CD14-positive monocyte (primary cell): ENCODE measurements around the gene SEMA4G. TPM values are rescaled to one million over a fixed set of nuclear protein-coding genes. Genes with fewer than 3 reads are reported as not detected.

Experiments used
- DNase-seq, 3 donors: peaks; one replicate each; pipeline ENCODE4 v3.0.0-alpha.2; 2011 to 2022
- H2AFZ ChIP-seq: 2 replicates; pipeline ENCODE4 v1.6.0; 2012; ENCODE audit warnings: mild to moderate bottlenecking, low read depth, low read length, inconsistent platforms; ENCODE audit not compliant: insufficient read depth, poor library complexity, severe bottlenecking
- H3K27ac ChIP-seq, 2 donors: 1 replicate in 1 of 2; 2 replicates in 1 of 2; pipeline ENCODE4 v1.5.1; 2012 to 2013; ENCODE audit warnings: low read length in 2 of 2, control low read depth in 1 of 2, inconsistent platforms in 1 of 2, low read depth in 1 of 2, mild to moderate bottlenecking in 1 of 2
- H3K27me3 ChIP-seq, 2 donors: one replicate each; pipeline versions ENCODE4 v1.6.0 to v1.6.1; 2011 to 2013; ENCODE audit warnings: low read length in 2 of 2; ENCODE audit not compliant: control insufficient read depth in 2 of 2, insufficient read depth in 2 of 2
- H3K36me3 ChIP-seq, 2 donors: replicated peaks in 1 of 2; 1 replicate in 1 of 2; 2 replicates in 1 of 2; pipeline versions ENCODE4 v1.5.1 to v1.6.1; 2012 to 2013; ENCODE audit warnings: low read length in 2 of 2, control low read depth in 1 of 2, inconsistent platforms in 1 of 2, mild to moderate bottlenecking in 1 of 2; ENCODE audit not compliant: insufficient read depth in 2 of 2, control insufficient read depth in 1 of 2
- H3K4me1 ChIP-seq, 2 donors: 1 replicate in 1 of 2; 2 replicates in 1 of 2; pipeline versions ENCODE4 v1.5.1 to v1.6.1; 2012 to 2013; ENCODE audit warnings: low read length in 2 of 2, control low read depth in 1 of 2, inconsistent platforms in 1 of 2, mild to moderate bottlenecking in 1 of 2, moderate library complexity in 1 of 2; ENCODE audit not compliant: insufficient read depth in 2 of 2, control insufficient read depth in 1 of 2
- H3K4me2 ChIP-seq: replicated peaks from 2 replicates; pipeline ENCODE3; 2012; ENCODE audit warnings: low read length, moderate library complexity, mild to moderate bottlenecking; ENCODE audit not compliant: poor library complexity, severe bottlenecking; ENCODE audit errors: extremely low read depth
- H3K4me3 ChIP-seq, 3 experiments: fragments of 200-600 bp in 1 of 3; sonication (generic) in 1 of 3; replicated peaks in 1 of 3; 1 replicate in 2 of 3; 2 replicates in 1 of 3; pipeline ENCODE4 v1.5.1; 2011 to 2013; ENCODE audit warnings: low read length in 3 of 3, mild to moderate bottlenecking in 3 of 3, control low read depth in 2 of 3, low read depth in 2 of 3, inconsistent platforms in 1 of 3, moderate library complexity in 1 of 3
- H3K79me2 ChIP-seq: 2 replicates; pipeline ENCODE4 v1.6.0; 2012; ENCODE audit warnings: mild to moderate bottlenecking, control low read depth, inconsistent platforms, low read length, moderate library complexity; ENCODE audit not compliant: insufficient read depth
- H3K9ac ChIP-seq: 2 replicates; pipeline ENCODE4 v1.6.0; 2017; ENCODE audit warnings: low read length, mild to moderate bottlenecking; ENCODE audit not compliant: insufficient read depth, poor library complexity, severe bottlenecking
- H3K9me3 ChIP-seq, 2 donors: replicated peaks in 1 of 2; 1 replicate in 1 of 2; 2 replicates in 1 of 2; pipeline versions ENCODE4 v1.5.1 to v1.6.1; 2012 to 2013; ENCODE audit warnings: low read length in 2 of 2, control low read depth in 1 of 2; ENCODE audit not compliant: control insufficient read depth in 1 of 2, insufficient read depth in 1 of 2
- H4K20me1 ChIP-seq: 2 replicates; pipeline ENCODE4 v1.6.0; 2012; ENCODE audit warnings: mild to moderate bottlenecking, low read length, control low read depth, moderate library complexity; ENCODE audit not compliant: insufficient read depth
- H3K27ac Mint-ChIP-seq, 7 donors: one replicate each; pipeline ENCODE4 v1.8.0; 2020; ENCODE audit warnings: mild to moderate bottlenecking in 7 of 7, mixed read lengths in 7 of 7, moderate library complexity in 6 of 7, inconsistent platforms in 2 of 7
- H3K27me3 Mint-ChIP-seq, 3 donors: one replicate each; pipeline ENCODE4 v1.8.0; 2021 to 2022; ENCODE audit warnings: low read depth in 3 of 3, mild to moderate bottlenecking in 3 of 3, mixed read lengths in 3 of 3, moderate library complexity in 3 of 3, inconsistent platforms in 1 of 3
- H3K36me3 Mint-ChIP-seq, 2 donors: one replicate each; pipeline ENCODE4 v1.8.0; 2020; ENCODE audit warnings: mixed read lengths in 2 of 2, inconsistent platforms in 1 of 2, mild to moderate bottlenecking in 1 of 2
- H3K4me1 Mint-ChIP-seq: one replicate; pipeline ENCODE4 v1.8.0; 2020; ENCODE audit warnings: mild to moderate bottlenecking, mixed read lengths
- H3K4me3 Mint-ChIP-seq, 2 donors: one replicate each; pipeline ENCODE4 v1.8.0; 2020; ENCODE audit warnings: mild to moderate bottlenecking in 2 of 2, mixed read lengths in 2 of 2, moderate library complexity in 1 of 2
- H3K9me3 Mint-ChIP-seq, 7 donors: one replicate each; pipeline ENCODE4 v1.8.0; 2020 to 2022; ENCODE audit warnings: mixed read lengths in 7 of 7, mild to moderate bottlenecking in 6 of 7, moderate library complexity in 6 of 7, inconsistent platforms in 2 of 7
- CTCF ChIP-seq: fragments of 200-600 bp; IDR thresholded peaks from one replicate; pipeline ENCODE4 v1.8.0; 2022; ENCODE audit warnings: antibody characterized with exemption, mild to moderate bottlenecking
- WGBS: methylation state at CpG from one replicate; pipeline ENCODE4 v1.1.5; 2013; ENCODE audit warnings: missing lambda C conversion rate; ENCODE audit not compliant: insufficient coverage; 5-methylcytosine and 5-hydroxymethylcytosine counted together
- intact Hi-C, 2 donors: fragments of 100-400 bp; cut with micrococcal nuclease; formaldehyde crosslinking; loops; one replicate each; pipeline versions ENCODE4 v1.15.0 to v1.15.1; 2023
- polyA plus RNA-seq, 3 donors: library from polyadenylated mRNA; depleted of rRNA in 1 of 3; unstranded in 2 of 3; stranded (reverse) in 1 of 3; fragments of 300-500 nt in 2 of 3; fragments of >200 nt in 1 of 3; fragmentation: Illumina TruSeq in 2 of 3; gene quantifications; 1 replicate in 2 of 3; 2 replicates in 1 of 3; pipeline ENCODE4 v1.2.3, GENCODE V29; 2012 to 2021

Gene SEMA4G
- polyA plus RNA-seq, 3 donors = 0.24 TPM; not detected in 2

GRCh38 chr10:100998991-100999741, 29.9 kb downstream of the SEMA4G start:
- H3K36me3 ChIP-seq = no peaks in the 10 kb centered on the region
- TF ChIP-seq CTCF = peak; percentile 99
- Mint-ChIP-seq H3K27ac (peak overlapping the region in 5 of 7 donors; percentile 24 to 90 (median 83)), H3K27me3 (peaks cover 0 to 5% (median 4%) of the 10 kb centered on the region in 3 donors), H3K9me3 (no peaks in the 10 kb centered on the region), H3K4me1 (peaks cover 39% of the 10 kb centered on the region), H3K36me3 (peaks cover 0 to 6% of the 10 kb centered on the region in 2 donors), H3K4me3 (peak overlapping the region; percentile 95 to 98)
- H3K79me2 ChIP-seq = peaks cover 5% of the 10 kb centered on the region
- peak overlapping the region; percentile 85 for H3K4me2 ChIP-seq
- H3K27ac ChIP-seq = peak overlapping the region; percentile 10 to 81
- DNase-seq = peak; percentile 61 to 71 (median 70)
- H3K4me3 ChIP-seq = peak overlapping the region; percentile 74 to 92 (median 88)
- peak overlapping the region; percentile 94 for H2AFZ ChIP-seq
- WGBS = under 1% methylated on average over 83 of the region's 83 CpGs
- H3K4me1 ChIP-seq = peaks cover 35 to 52% of the 10 kb centered on the region in 2 donors
- H3K27me3 ChIP-seq = no peaks in the 10 kb centered on the region
- no peaks in the 10 kb centered on the region for H4K20me1 ChIP-seq
- intact Hi-C loops = no loop called here
- peak overlapping the region; percentile 86 for H3K9ac ChIP-seq
- no peaks in the 10 kb centered on the region for H3K9me3 ChIP-seq

- H3K36me3 Mint-ChIP-seq = peaks cover 0 to 6% of the 10 kb centered on the region in 2 donors
- under 1% methylated on average over 41 of the region's 44 CpGs for WGBS
Observed at GRCh38 chr10:100999742-101000126, 30.4 kb downstream of the SEMA4G start, which contains the start of gene LZTS2. TSS of gene LZTS2 (plus strand) at chr10:100999808. CDS start at chr10:101002539, 2,731 bp downstream.

More at GRCh38 chr10:100999742-101000126, 30.4 kb downstream of the SEMA4G start, which contains the start of gene LZTS2:
- Histone ChIP-seq H3K4me3 (peak within 1 kb of the TSS; percentile 74 to 92 (median 88)), H3K4me2 (peak within 1 kb of the TSS; percentile 85), H3K9me3 (no peaks in the 10 kb centered on the region), H3K79me2 (peaks cover 5% of the 10 kb centered on the region), H4K20me1 (no peaks in the 10 kb centered on the region), H3K9ac (peak within 1 kb of the TSS; percentile 86), H2AFZ (peak within 1 kb of the TSS; percentile 94), H3K4me1 (peaks cover 35 to 52% of the 10 kb centered on the region in 2 donors), H3K36me3 (no peaks in the 10 kb centered on the region), H3K27ac (peak within 1 kb of the TSS; percentile 10 to 81), H3K27me3 (no peaks in the 10 kb centered on the region)
- Mint-ChIP-seq H3K27me3 (peaks cover 0 to 5% (median 4%) of the 10 kb centered on the region in 3 donors), H3K27ac (peak within 1 kb of the TSS in 6 of 7 donors; percentile 34 to 90 (median 83)), H3K4me1 (peaks cover 39% of the 10 kb centered on the region), H3K4me3 (peak within 1 kb of the TSS; percentile 95 to 98), H3K9me3 (no peaks in the 10 kb centered on the region)
- intact Hi-C loops = no loop called here
- TF ChIP-seq CTCF = no peak
- DNase-seq = no peak
